K562 (cell line): Measurements from ENCODE around the gene GCSH.

Experiments used
- JUND ChIP-seq, 2 experiments: IDR thresholded peaks; 2 replicates in 1 of 2; 3 replicates in 1 of 2; pipeline ENCODE4 v1.6.1; 2011; ENCODE audit warnings: borderline replicate concordance in 2 of 2, low read depth in 2 of 2, low read length in 2 of 2, improper control_type of control experiment in 1 of 2, missing biosample characterization in 1 of 2, missing genetic modification characterization in 1 of 2, missing genetic modification reagents in 1 of 2
- PHB ChIP-seq: fragments of 250-450 bp; sonication (Bioruptor Pico); IDR thresholded peaks from 2 replicates; pipeline ENCODE4 v1.5.0; 2021
- SETDB1 ChIP-seq: IDR thresholded peaks from one replicate; pipeline ENCODE4 v1.6.1; 2012; ENCODE audit warnings: low read length, control low read depth, inconsistent platforms
- ZNF274 ChIP-seq: IDR thresholded peaks from 2 replicates; pipeline ENCODE4 v1.6.1; 2011; ENCODE audit warnings: low read depth, mild to moderate bottlenecking, low read length, moderate library complexity, borderline replicate concordance
- TF ChIP-seq, protein P1 (sequence below): sonication (generic); formaldehyde crosslinking; IDR thresholded peaks from 2 replicates; pipeline ENCODE4 v1.9.0; 2022; ENCODE audit warnings: mild to moderate bottlenecking, missing genetic modification reagents
- TF ChIP-seq, protein P2 (sequence below): fragments of 450-650 bp; formaldehyde crosslinking; IDR thresholded peaks from 2 replicates; pipeline ENCODE4 v1.4.0; 2020; ENCODE audit warnings: mild to moderate bottlenecking, moderate library complexity

DNA sequence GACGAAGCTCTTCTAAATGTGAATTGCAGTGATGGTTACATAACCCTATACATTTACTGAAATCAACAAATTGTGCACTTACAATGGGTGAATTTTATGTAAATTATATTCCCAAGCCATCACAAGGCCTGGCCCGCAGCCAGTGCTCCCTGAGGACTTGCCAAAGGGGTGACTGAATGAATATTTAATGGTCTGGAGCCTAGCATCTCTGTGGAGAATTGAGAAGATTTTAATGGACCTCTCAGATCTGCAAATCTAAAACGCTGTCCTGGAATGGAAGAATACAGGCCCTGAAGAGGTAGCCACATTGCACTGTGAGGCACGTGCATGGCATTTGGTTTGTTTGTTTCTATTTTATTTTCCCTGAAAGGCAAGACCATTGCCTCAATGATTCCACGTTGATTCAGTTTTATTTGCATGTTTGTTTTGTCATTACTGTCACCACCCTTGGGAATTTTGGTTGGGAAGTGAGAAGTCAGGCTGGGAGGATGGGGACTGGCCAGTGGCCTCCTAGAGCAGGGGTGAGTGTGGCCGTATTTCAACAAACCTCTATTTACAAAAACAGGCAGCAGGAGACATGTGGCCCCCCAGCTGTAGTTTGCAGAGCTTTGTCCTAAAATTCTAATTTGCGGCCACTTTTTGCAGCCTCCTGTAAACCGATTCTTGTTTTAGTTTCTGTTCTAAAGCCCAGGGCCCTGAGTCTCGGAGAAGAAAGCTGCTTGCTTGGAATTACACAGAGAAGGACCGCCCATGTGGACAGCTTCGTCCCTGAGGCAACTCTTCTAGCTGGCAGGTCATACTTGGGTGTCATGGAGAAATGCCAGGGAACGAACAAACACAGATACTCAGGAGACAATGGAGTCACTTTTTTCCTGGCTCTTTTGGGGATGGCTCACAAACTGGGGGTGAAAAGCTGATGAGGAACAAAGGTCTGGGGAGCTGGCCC lies 40.5 kb upstream of the GCSH start:
- TF ChIP-seq SETDB1: no peak
- TF ChIP-seq JUND (IDR thresholded peaks at IDR 0.05; ENCODE audit: borderline replicate concordance, low read depth, low read length): no peak
- no peak for TF ChIP-seq JUND (tag; IDR thresholded peaks at IDR 0.05; ENCODE audit: borderline replicate concordance, low read depth, low read length)
- no peak for TF ChIP-seq PHB
- TF ChIP-seq, protein P1, sequence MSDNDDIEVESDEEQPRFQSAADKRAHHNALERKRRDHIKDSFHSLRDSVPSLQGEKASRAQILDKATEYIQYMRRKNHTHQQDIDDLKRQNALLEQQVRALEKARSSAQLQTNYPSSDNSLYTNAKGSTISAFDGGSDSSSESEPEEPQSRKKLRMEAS (CRISPR knock-in tag): no peak
- no peak for TF ChIP-seq ZNF274
- TF ChIP-seq, protein P2, sequence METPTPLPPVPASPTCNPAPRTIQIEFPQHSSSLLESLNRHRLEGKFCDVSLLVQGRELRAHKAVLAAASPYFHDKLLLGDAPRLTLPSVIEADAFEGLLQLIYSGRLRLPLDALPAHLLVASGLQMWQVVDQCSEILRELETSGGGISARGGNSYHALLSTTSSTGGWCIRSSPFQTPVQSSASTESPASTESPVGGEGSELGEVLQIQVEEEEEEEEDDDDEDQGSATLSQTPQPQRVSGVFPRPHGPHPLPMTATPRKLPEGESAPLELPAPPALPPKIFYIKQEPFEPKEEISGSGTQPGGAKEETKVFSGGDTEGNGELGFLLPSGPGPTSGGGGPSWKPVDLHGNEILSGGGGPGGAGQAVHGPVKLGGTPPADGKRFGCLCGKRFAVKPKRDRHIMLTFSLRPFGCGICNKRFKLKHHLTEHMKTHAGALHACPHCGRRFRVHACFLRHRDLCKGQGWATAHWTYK (CRISPR knock-in tag): no peak
